Left kidney (tissue), 8 donors: Measurements from ENCODE around the gene WDR70. TPM values are rescaled to one million over a fixed set of nuclear protein-coding genes. Genes with fewer than 3 reads are reported as not detected.
A peak's percentile ranks its signal among the peaks of the same experiment; 100 is the strongest.
"Not testable (repeated sequence)": the region's sequence is repeated elsewhere in the genome, so short reads cannot be mapped to it uniquely, and the experiment has no call there.

Source experiments
- DNase-seq: peaks from one replicate; pipeline ENCODE4 v3.0.0-alpha.2; 2013
- long read RNA-seq, 8 donors: transcript quantifications; one replicate each; lab custom pipeline, GENCODE V29; 2026
- polyA plus RNA-seq: library from polyadenylated mRNA; unstranded; fragments of 120-200 nt; gene quantifications from one replicate; pipeline ENCODE4 v1.2.1, GENCODE V29; 2013; ENCODE audit not compliant: insufficient read length

The WDR70 gene
- 56.7 TPM for polyA plus RNA-seq
- long read RNA-seq, donor 1, transcript WDR70-201 (18 exons, 2,983 nt): major isoform, 5 of 11 reads
- long read RNA-seq, donor 1, transcript WDR70-203 (3 exons, 365 nt): major isoform, 5 of 11 reads
- long read RNA-seq, donor 1, partial matches to known transcripts: 0 of 11 reads
- long read RNA-seq, donor 1, other reads (novel, unspliced or antisense): 0 of 11 reads
- long read RNA-seq, donor 2, transcript WDR70-201 (18 exons, 2,983 nt): major isoform, 5 of 7 reads
- long read RNA-seq, donor 2, partial matches to known transcripts: 0 of 7 reads
- long read RNA-seq, donor 2, other reads (novel, unspliced or antisense): 0 of 7 reads
- long read RNA-seq, donor 3, partial matches to known transcripts: 0 of 3 reads
- long read RNA-seq, donor 3, other reads (novel, unspliced or antisense): 0 of 3 reads
- long read RNA-seq, donor 4, partial matches to known transcripts: 0 of 1 reads
- long read RNA-seq, donor 4, other reads (novel, unspliced or antisense): 0 of 1 reads
- long read RNA-seq, donor 5, transcript WDR70-201 (18 exons, 2,983 nt): major isoform, 12 of 13 reads
- long read RNA-seq, donor 5, partial matches to known transcripts: 0 of 13 reads
- long read RNA-seq, donor 5, other reads (novel, unspliced or antisense): 0 of 13 reads
- long read RNA-seq, donor 6, transcript WDR70-201 (18 exons, 2,983 nt): major isoform, 6 of 9 reads
- long read RNA-seq, donor 6, partial matches to known transcripts: 0 of 9 reads
- long read RNA-seq, donor 6, other reads (novel, unspliced or antisense): 0 of 9 reads
- long read RNA-seq, donor 7, transcript WDR70-201 (18 exons, 2,983 nt): major isoform, 7 of 20 reads
- long read RNA-seq, donor 7, partial matches to known transcripts: 11 of 20 reads
- long read RNA-seq, donor 7, other reads (novel, unspliced or antisense): 0 of 20 reads
- long read RNA-seq, donor 8, partial matches to known transcripts: 0 of 2 reads
- long read RNA-seq, donor 8, other reads (novel, unspliced or antisense): 0 of 2 reads

GRCh38 chr5:37379100-37379628, at the start of gene WDR70:
TSS of gene WDR70 (plus strand) at chr5:37379318. CDS start at chr5:37379368, 50 bp downstream.
- DNase-seq: peak; percentile 80

GRCh38 chr5:37334754-37335153, 44.4 kb upstream of the WDR70 start:
- DNase-seq: not testable (repeated sequence)

- DNase-seq: not testable (repeated sequence)
Observed at GRCh38 chr5:37342741-37343140, 36.4 kb upstream of the WDR70 start.

- no peak for DNase-seq
Observed at GRCh38 chr5:37355161-37355560, 24.0 kb upstream of the WDR70 start.

- no peak for DNase-seq
Observed at GRCh38 chr5:37370550-37370863, 8.6 kb upstream of the WDR70 start.

- peak; percentile 94 for DNase-seq
Observed at GRCh38 chr5:37370864-37371726, 8.0 kb upstream of the WDR70 start, which contains the start of gene NUP155. TSS of gene NUP155 (minus strand) at chr5:37371106. CDS start at chr5:37370977, 129 bp downstream.

GRCh38 chr5:37375091-37375490, 4.0 kb upstream of the WDR70 start:
- no peak for DNase-seq

- DNase-seq: not testable (repeated sequence)
Observed at GRCh38 chr5:37378066-37378465, 1.1 kb upstream of the WDR70 start.

GRCh38 chr5:37391591-37391990, 12.5 kb downstream of the WDR70 start:
- no peak for DNase-seq

- no peak for DNase-seq
Observed at GRCh38 chr5:37396352-37396751, 17.2 kb downstream of the WDR70 start.

GRCh38 chr5:37400501-37400900, 21.4 kb downstream of the WDR70 start:
- DNase-seq: no peak

- no peak for DNase-seq
Observed at GRCh38 chr5:37412515-37412914, 33.4 kb downstream of the WDR70 start.

- not testable (repeated sequence) for DNase-seq
Observed at GRCh38 chr5:37415456-37415855, 36.3 kb downstream of the WDR70 start.

GRCh38 chr5:37417347-37417746, 38.2 kb downstream of the WDR70 start:
- no peak for DNase-seq

- no peak for DNase-seq
Observed at GRCh38 chr5:37424441-37424840, 45.3 kb downstream of the WDR70 start.

GRCh38 chr5:37428044-37428443, 48.9 kb downstream of the WDR70 start:
- DNase-seq: no peak

- DNase-seq: no peak
Observed at GRCh38 chr5:37435261-37435660, 56.1 kb downstream of the WDR70 start.

- no peak for DNase-seq
Observed at GRCh38 chr5:37436146-37436934, 57.2 kb downstream of the WDR70 start.

- DNase-seq: no peak
Observed at GRCh38 chr5:37437711-37438110, 58.6 kb downstream of the WDR70 start.

- not testable (repeated sequence) for DNase-seq
Observed at GRCh38 chr5:37445783-37446182, 66.7 kb downstream of the WDR70 start.

GRCh38 chr5:37448941-37449340, 69.8 kb downstream of the WDR70 start:
- DNase-seq: no peak
